Progenitor cell of endocrine pancreas (in vitro differentiated cells): ENCODE results near the gene DCDC2. TPM values are rescaled to one million over a fixed set of nuclear protein-coding genes. Genes with fewer than 3 reads are reported as not detected.
"Not testable (repeated sequence)": the region's sequence is repeated elsewhere in the genome, so short reads cannot be mapped to it uniquely, and the experiment has no call there.

Source experiments
- DNase-seq: peaks from one replicate; pipeline ENCODE4 v3.0.0; 2021; ENCODE audit warnings: low spot score; ENCODE audit not compliant: unreplicated experiment
- H3K27ac Mint-ChIP-seq: 2 replicates; pipeline ENCODE4 v1.8.0; 2021; ENCODE audit warnings: mild to moderate bottlenecking, moderate library complexity, mixed read lengths
- H3K27me3 Mint-ChIP-seq: 2 replicates; pipeline ENCODE4 v1.8.0; 2021; ENCODE audit warnings: mixed read lengths
- H3K36me3 Mint-ChIP-seq: 2 replicates; pipeline ENCODE4 v1.8.0; 2022; ENCODE audit warnings: mixed read lengths; ENCODE audit not compliant: insufficient read depth
- H3K4me1 Mint-ChIP-seq: 2 replicates; pipeline ENCODE4 v1.8.0; 2021; ENCODE audit warnings: low read depth, mixed read lengths
- H3K4me3 Mint-ChIP-seq: 2 replicates; pipeline ENCODE4 v1.8.0; 2021; ENCODE audit warnings: low read depth, mild to moderate bottlenecking, moderate library complexity, mixed read lengths
- H3K9me3 Mint-ChIP-seq: 2 replicates; pipeline ENCODE4 v1.8.0; 2021; ENCODE audit warnings: low read depth, mixed read lengths
- CTCF ChIP-seq: fragments of 200-600 bp; sonication (generic); IDR thresholded peaks from one replicate; pipeline ENCODE4 v1.5.0; 2021; ENCODE audit warnings: antibody characterized with exemption, mild to moderate bottlenecking; ENCODE audit not compliant: unreplicated experiment
- total RNA-seq: library from RNA; stranded (reverse); gene quantifications from 2 replicates; pipeline ENCODE4 v1.2.1, GENCODE V29; 2021

Gene DCDC2
- total RNA-seq, 1 donor from 2014 or later, result 22.2 TPM

- TF ChIP-seq CTCF, result peak; percentile 75
- Mint-ChIP-seq H3K4me1 (peaks cover 23% of the 10 kb centered on the region), H3K4me3 (no peak overlapping the region), H3K27me3 (no peaks in the 10 kb centered on the region), H3K9me3 (peaks cover 16% of the 10 kb centered on the region), H3K27ac (no peak overlapping the region), H3K36me3 (peaks cover 25% of the 10 kb centered on the region)
- no peak for DNase-seq
Measured at GRCh38 chr6:24205020-24205492, 152.8 kb downstream of the DCDC2 start.

- Mint-ChIP-seq H3K9me3 (peaks cover 21% of the 10 kb centered on the region), H3K4me1 (peaks cover 23% of the 10 kb centered on the region), H3K36me3 (peaks cover 26% of the 10 kb centered on the region)
- H3K4me3 Mint-ChIP-seq, H3K27ac Mint-ChIP-seq, H3K27me3 Mint-ChIP-seq, DNase-seq: not testable (repeated sequence)
Measured at GRCh38 chr6:24204113-24204512, 153.7 kb downstream of the DCDC2 start.

- H3K27ac Mint-ChIP-seq, result no peak overlapping the region
- peaks cover 14% of the 10 kb centered on the region for H3K36me3 Mint-ChIP-seq
- H3K4me1 Mint-ChIP-seq, result peaks cover 16% of the 10 kb centered on the region
- no peak overlapping the region for H3K4me3 Mint-ChIP-seq
- peaks cover 21% of the 10 kb centered on the region for H3K9me3 Mint-ChIP-seq
- DNase-seq, result no peak
- no peaks in the 10 kb centered on the region for H3K27me3 Mint-ChIP-seq
- TF ChIP-seq CTCF, result no peak
Measured at GRCh38 chr6:24197892-24198291, 160.0 kb downstream of the DCDC2 start.

- peaks cover 17% of the 10 kb centered on the region for H3K9me3 Mint-ChIP-seq
- no peak for TF ChIP-seq CTCF
- H3K27me3 Mint-ChIP-seq, result no peaks in the 10 kb centered on the region
- no peak for DNase-seq
- H3K4me1 Mint-ChIP-seq, result peaks cover 16% of the 10 kb centered on the region
- no peak overlapping the region for H3K4me3 Mint-ChIP-seq
- H3K27ac Mint-ChIP-seq, result no peak overlapping the region
- H3K36me3 Mint-ChIP-seq, result peaks cover 10% of the 10 kb centered on the region
Measured at GRCh38 chr6:24195836-24196597, 161.8 kb downstream of the DCDC2 start.

- Mint-ChIP-seq H3K9me3 (peaks cover 9% of the 10 kb centered on the region), H3K4me3 (no peak overlapping the region), H3K27me3 (no peaks in the 10 kb centered on the region), H3K4me1 (peaks cover 16% of the 10 kb centered on the region), H3K27ac (no peak overlapping the region), H3K36me3 (peaks cover 6% of the 10 kb centered on the region)
- DNase-seq, result no peak
- no peak for TF ChIP-seq CTCF
Measured at GRCh38 chr6:24194978-24195700, 162.7 kb downstream of the DCDC2 start.
